ENCODE measurements around the gene KCNQ5.

The KCNQ5 gene

DNA sequence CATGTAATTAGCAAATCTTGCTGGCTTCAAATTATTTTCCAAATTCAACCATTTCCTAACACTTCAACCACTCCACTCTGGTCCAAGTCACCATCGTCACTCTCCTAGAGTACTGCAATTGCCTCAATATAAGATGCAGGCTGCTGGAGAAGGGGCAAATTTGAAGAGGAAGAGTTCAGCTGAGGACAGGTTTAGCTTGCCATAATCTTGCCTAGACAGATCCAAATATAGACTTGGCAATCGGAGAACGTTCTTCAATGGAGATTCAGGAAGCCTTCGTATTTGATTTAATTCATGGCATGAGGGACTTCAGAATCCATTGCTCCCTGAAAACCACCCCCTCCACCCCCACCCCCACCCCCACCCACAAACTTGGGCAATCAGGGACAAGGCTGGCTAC is 618.9 kb downstream of the KCNQ5 start:
- TF ChIP-seq CTCF (IDR thresholded peaks at IDR 0.05; ENCODE audit: insufficient read depth, low read depth, low read length, missing control alignments): no peak
- no peak for DNase-seq (ENCODE audit: low read depth)
- H3K4me3 ChIP-seq (ENCODE audit: low read length): no peak overlapping the region

DNA sequence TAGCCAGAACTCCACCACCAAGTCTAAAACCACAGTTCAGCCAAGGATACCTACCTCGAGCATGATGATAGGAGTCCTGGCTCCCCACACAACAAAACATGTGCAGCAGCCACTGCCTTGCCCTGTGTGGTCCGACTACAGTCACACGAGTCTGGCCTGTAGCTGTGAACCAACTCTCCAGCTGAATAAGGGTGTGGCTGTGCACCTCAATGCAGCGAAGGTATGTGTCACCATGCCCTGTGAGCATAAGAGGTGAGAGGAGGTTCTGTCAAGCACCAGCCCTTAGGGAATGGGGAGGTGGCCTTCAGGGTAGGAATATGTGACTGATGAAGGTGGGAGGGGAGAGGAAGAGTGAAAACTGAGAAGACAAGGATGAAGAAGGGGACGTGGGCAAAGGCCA is 620.1 kb downstream of the KCNQ5 start:
- DNase-seq (ENCODE audit: low read depth): peak; percentile 44
- H3K4me3 ChIP-seq (ENCODE audit: low read length): no peak overlapping the region
- no peak for TF ChIP-seq CTCF (IDR thresholded peaks at IDR 0.05; ENCODE audit: insufficient read depth, low read depth, low read length, missing control alignments)

Data from epithelial cell of esophagus (primary cell).